ENCODE measurements around the gene C12orf42.

Gene C12orf42

GRCh38 chr12:103333676-103334075 is 162.1 kb downstream of the C12orf42 start:
- DNase-seq = no peak

- no peak for DNase-seq
Measured at GRCh38 chr12:103331643-103332042, 164.1 kb downstream of the C12orf42 start.

- DNase-seq = no peak
Measured at GRCh38 chr12:103330672-103331071, 165.1 kb downstream of the C12orf42 start.

DNA sequence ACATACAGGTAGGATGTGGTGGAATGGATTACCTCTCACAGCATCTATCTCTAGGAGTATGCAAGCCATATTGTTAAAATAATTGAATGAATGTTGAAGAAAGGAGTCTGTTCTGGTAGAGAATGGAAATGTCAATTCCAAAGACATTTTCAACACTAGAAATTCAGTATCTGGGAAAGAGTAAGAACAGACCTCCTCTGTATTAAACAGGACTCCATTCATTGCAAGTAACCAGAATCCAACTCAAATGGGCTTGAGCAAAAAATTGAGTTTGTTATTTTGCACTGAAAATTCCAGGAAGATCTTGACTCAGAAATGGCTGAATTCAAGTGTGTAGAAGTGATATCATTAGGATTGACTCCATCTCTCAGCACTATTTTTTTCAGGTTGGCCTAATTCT is 168.1 kb downstream of the C12orf42 start:
- DNase-seq = no peak

DNA sequence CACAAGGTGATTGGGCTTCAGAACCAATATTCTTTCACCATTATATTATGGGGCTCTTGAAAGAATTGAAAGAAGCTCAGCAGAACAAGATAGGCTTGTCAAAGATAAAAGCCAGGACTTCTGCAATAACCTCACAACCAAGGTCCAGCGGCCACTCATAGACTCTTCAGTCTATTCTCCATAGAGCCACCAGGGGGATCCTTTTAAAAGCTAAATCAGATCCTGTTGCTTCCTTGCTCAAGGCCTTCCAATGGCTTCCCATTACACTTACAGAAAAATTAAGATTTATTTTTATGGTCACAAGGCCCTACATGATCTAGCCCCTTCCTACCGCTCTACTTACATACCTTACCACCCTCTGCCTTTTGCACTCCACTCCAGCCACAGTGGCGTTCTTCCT is 169.6 kb downstream of the C12orf42 start:
- no peak for DNase-seq

GRCh38 chr12:103318566-103318965 is 177.2 kb downstream of the C12orf42 start:
- DNase-seq = no peak

GRCh38 chr12:103317220-103317619 is 178.5 kb downstream of the C12orf42 start:
- DNase-seq = no peak

- no peak for DNase-seq
Measured at GRCh38 chr12:103314786-103315185, 181.0 kb downstream of the C12orf42 start.

DNA sequence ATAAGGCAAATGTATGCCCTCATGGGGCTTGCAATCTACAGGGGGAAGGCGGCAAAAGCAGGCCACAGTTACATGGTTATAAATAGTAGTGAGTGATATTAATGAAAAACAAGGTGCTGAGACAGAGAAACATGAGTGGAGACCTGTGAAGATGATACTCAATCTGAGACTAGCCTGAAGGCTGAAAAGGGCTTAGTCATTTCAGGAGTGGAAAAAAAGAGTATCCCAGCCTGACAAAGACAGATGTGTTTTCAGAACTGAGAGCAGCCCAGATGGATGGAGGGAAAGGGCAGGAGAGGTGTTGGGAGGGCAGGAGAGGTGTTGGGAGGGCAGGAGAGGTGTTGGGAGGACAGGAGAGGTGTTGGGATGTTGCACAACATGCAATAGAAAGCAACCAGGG is 181.9 kb downstream of the C12orf42 start:
- DNase-seq = no peak

DNA sequence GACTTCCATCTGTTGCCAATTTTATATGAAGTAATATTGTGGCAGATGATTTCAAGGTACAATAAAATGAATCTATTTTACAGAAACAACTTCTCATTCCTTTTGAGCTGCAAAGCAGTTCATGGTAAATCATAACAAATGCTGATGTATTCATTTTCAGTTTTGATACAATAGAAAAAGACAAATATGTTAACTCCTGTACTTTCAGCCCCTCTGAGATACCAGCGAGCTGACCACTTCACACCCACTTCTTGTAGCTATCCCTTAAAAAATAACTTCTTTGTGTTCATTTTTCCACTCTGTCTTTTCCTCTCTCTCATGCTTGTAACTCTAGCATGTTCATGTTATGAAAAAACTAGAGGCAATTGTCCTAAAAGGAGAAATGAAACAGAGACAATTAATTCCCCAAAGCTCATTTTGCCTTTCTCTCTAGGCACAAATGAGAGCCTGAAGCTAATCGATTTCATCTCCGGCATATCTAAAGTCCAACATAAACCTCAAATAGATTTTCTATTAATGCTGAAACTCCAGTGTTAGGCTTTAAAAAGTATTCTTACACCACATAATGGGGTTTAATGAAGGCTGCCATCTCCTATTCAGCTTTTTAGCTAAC is 182.9 kb downstream of the C12orf42 start:
- DNase-seq = no peak

DNA sequence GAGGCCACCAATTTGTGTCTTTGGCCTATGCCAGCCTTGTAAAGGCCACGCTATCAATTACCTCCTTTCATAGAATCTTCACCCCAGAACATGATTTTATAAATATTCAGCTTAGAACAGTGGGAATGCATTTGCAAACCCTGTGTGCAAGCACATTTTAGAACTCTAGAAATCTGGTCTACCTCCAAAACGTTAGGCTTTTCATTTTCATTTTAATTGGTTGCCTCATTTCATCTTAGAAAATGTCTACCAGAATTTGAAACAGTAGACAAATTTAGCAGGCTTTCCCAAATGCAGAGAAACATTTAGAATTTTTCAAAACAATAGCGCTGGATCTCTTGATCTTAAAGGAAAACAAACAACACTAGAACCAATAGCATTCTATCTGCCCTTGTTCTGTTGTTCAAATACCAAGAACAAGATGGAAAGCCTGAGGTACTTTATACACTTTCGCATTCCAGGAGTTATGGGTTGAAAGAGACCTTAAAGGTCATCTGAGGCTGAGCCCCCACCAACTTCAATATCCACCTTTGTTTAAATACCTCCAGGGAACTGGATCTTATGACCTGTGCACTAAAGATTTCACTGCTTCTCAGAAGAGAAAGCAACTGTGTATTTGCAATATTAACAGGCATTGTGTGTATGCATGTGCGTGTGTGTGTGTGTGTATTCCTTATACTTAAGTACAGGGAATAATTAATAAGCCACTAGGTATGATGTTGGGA is 185.1 kb downstream of the C12orf42 start:
- no peak for DNase-seq

DNA sequence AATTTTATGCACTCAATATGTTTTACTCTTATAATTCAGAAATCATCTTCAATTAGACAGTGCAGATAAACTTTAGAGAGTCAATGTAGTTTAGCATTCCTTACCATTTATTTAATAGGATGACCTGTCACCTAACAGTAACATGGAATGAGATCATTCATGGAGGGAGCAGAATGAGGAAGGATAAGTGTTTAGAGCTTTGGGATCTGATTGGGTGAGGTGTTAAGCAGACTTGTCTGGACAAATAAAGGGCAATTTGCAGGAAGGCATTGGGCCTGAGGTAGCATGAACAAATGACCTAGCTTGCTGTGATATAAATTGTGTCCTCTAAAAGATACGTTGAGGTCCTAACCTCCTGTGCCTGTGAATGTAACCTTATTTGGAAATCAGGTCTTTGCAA is 187.4 kb downstream of the C12orf42 start:
- no peak for DNase-seq

GRCh38 chr12:103303484-103303883 is 192.3 kb downstream of the C12orf42 start:
- no peak for DNase-seq

DNA sequence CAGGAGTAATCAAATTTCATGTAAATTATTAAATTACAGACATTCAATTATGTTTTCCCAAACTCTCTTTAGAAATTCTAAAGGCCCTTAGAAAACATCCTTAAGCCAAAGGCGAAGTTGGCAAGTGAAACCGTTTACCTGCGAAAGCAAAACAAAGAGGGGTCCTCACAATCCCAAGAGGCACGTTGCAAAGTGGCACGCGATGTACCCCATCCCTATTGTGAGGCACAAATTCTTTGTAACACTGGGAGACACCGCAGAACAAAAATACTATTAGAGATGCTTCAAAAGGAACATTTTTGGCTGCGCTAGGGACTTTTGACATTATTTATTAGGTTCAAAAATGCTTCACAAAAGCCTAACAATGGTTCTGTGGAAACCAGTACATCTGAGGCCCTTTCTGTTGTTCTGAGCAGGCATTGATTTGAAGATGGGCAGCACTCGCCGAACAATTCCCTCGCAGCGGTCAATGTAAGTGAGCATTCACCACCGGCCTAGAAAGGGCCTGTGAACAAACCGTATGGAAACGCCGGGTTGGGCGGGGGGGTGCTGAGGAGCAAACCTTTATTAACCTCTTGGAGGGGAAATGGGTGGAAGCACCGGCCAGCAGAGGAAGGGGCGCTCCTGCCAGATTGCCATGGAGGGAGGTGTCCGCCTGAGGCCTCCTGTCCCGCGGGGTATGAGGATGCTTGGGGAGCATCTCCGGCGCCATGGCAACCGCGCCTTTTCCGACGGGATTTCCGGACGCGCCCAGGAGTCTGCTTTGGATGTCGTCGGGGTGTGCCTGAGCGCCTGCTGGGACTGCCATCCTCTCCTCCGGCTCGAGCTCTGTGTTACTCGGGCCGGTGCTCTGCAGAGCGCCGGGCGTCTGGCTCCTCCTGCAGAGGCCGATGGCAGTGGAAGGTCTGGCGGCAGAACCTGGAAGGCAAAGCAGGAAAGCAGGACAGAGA is 193.9 kb downstream of the C12orf42 start:
- no peak for DNase-seq

GRCh38 chr12:103288016-103288415 is 207.8 kb downstream of the C12orf42 start:
- DNase-seq = no peak

DNA sequence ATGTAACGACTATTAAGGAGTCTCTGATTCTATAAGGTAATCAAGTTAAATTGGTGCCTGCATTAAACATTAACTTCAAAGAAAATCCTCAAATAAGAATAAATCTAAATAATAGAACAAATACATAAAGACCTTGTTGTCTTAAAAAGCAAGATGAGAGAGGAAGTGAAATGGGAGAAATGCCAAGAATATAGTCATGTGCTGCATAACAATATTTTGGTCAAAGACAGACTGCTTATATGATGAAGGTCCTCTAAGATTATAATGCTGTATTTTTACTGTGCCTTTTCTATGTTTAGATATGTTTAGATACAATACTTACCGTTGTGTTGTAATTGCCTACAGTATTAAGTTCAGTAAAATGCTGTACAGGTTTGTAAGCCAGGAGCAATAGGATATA is 213.6 kb downstream of the C12orf42 start:
- DNase-seq = no peak

DNA sequence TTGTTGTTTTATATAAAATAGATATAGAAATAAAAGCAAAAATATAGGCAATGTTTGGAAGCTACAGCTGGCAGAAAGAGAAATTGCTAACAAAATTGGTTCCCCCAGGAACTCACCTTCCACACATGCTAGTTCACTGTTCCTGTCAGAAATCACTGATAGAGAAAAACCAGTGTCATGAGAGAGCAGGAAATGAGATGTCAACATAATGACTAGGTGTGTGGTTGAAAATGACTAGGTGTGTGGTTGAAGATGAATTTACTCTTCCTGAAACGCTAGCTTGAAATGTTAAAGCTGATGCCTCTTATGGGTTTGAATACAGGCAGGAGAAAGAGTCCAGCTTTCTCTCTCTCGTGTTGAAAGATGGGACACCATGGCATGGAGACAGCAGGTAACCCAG is 216.3 kb downstream of the C12orf42 start:
- no peak for DNase-seq

DNA sequence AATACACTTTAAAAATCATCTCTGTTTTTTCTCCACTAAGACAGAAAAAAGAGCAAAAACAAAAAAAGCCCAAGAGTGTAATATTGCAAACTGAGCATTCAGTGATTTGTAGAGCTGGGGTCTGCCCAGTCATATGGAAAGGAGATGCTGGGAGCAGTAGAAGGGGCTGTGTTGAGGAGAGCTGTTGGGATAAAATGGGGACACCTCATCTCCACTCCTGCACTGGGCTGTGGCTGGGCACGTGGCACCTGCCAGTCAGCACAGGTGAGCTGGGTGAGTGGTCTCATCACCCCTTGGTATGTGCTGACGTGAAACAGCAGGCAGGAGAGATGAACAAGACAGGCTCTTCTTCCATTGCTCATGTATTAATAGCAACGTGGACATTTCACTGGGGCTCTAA is 217.4 kb downstream of the C12orf42 start:
- DNase-seq = no peak

DNA sequence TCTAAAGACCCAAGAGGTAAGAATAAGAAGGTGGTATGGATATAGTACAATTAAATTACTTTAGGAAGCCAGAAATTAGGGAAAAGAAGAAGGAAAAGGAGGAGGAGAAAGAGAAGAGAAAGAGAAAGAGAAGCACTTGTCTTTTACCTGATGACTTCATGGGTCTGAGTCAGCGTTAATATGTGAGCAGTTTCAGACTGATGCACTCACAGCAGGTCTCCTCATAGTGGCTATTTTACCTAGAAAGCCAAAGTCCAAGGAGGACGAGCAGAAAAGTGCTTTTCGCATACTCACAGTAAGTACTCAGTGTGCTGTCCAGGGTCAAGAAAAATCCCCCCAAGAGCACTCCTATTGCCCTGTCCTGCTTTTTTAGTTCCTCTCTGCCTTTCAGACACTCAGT is 222.1 kb downstream of the C12orf42 start:
- no peak for DNase-seq

GRCh38 chr12:103272949-103273348 is 222.8 kb downstream of the C12orf42 start:
- no peak for DNase-seq

- peak; percentile 80 for DNase-seq
Measured at GRCh38 chr12:103269946-103270345, 225.8 kb downstream of the C12orf42 start.

GRCh38 chr12:103268831-103269514 is 226.8 kb downstream of the C12orf42 start:
- DNase-seq = no peak

DNA sequence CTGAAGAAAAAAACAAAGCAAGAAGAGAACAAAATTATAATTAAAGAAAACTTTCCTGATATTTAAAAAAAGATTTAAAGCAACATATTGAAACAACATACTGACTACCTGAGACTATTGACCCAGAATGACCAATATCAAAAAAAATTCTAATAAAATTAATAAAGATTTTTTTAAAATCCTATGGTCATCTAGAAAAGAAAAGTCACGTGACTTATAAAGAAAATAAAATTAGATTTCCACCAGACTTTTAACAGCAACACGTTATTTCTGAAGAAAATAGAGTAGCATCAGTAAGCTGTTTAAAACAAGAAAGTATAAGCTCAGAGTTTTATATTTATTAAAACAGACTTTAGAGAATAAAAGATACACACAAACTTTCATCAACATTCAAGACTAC is 238.0 kb downstream of the C12orf42 start:
- no peak for DNase-seq
